T-helper 1 cell treated with Interleukin-12 subunit alpha and Interleukin-12 subunit beta and Interleukin-4 antibody, amounts not matched to agents 30 ng/mL and 1 ng/mL, for 36 hours (primary cell): ENCODE results near the gene PPP1R1B. TPM values are rescaled to one million over a fixed set of nuclear protein-coding genes. Genes with fewer than 3 reads are reported as not detected.
"Not testable (repeated sequence)": the region's sequence is repeated elsewhere in the genome, so short reads cannot be mapped to it uniquely, and the experiment has no call there.

Experiments
- intact Hi-C: fragments of 100-400 bp; cut with micrococcal nuclease; formaldehyde crosslinking; loops from one replicate; pipeline ENCODE4 v1.15.1; 2024
- total RNA-seq: library from RNA; stranded (reverse); gene quantifications from 2 replicates; pipeline ENCODE4 v1.2.3, GENCODE V29; 2022

The PPP1R1B gene
- not detected in 2 replicates for total RNA-seq

- intact Hi-C loops: no loop called here
Measured at GRCh38 chr17:39626171-39627046, at the start of gene PPP1R1B. Gene PPP1R1B (plus strand): TSS chr17:39626952. CDS start chr17:39627393, 441 bp downstream.

GRCh38 chr17:39578272-39578671 is 48.5 kb upstream of the PPP1R1B start:
- intact Hi-C loops: no loop called here

- intact Hi-C loops: no loop called here
Measured at GRCh38 chr17:39579318-39580081, 47.3 kb upstream of the PPP1R1B start.

GRCh38 chr17:39580082-39580468 is 46.7 kb upstream of the PPP1R1B start:
- intact Hi-C loops: no loop called here

- intact Hi-C loops: no loop called here
Measured at GRCh38 chr17:39581071-39581758, 45.5 kb upstream of the PPP1R1B start.

GRCh38 chr17:39581759-39582085 is 45.0 kb upstream of the PPP1R1B start:
- intact Hi-C loops: no loop called here

GRCh38 chr17:39582658-39583057 is 44.1 kb upstream of the PPP1R1B start:
- intact Hi-C loops: no loop called here

- intact Hi-C loops: not testable (repeated sequence)
Measured at GRCh38 chr17:39590180-39590579, 36.6 kb upstream of the PPP1R1B start.

GRCh38 chr17:39591958-39592954 is 34.5 kb upstream of the PPP1R1B start:
- intact Hi-C loops: no loop called here

- intact Hi-C loops: no loop called here
Measured at GRCh38 chr17:39593371-39593770, 33.4 kb upstream of the PPP1R1B start.

GRCh38 chr17:39595294-39595693 is 31.5 kb upstream of the PPP1R1B start:
- intact Hi-C loops: no loop called here

- intact Hi-C loops: no loop called here
Measured at GRCh38 chr17:39595928-39596510, 30.7 kb upstream of the PPP1R1B start.

GRCh38 chr17:39596543-39597267 is 30.0 kb upstream of the PPP1R1B start:
- intact Hi-C loops: no loop called here

GRCh38 chr17:39597372-39598046 is 29.2 kb upstream of the PPP1R1B start:
- intact Hi-C loops: no loop called here

- intact Hi-C loops: no loop called here
Measured at GRCh38 chr17:39598047-39598481, 28.7 kb upstream of the PPP1R1B start.

- intact Hi-C loops: no loop called here
Measured at GRCh38 chr17:39598630-39599003, 28.1 kb upstream of the PPP1R1B start.

GRCh38 chr17:39599004-39599664 is 27.6 kb upstream of the PPP1R1B start:
- intact Hi-C loops: no loop called here

- intact Hi-C loops: loop anchor here (10.0 kb wide), 1 partner anchor 1855 kb away; the partner anchor contains the start of gene HNF1B
Measured at GRCh38 chr17:39599665-39600231, 27.0 kb upstream of the PPP1R1B start.
